ENCODE results near the gene ABCA7.
"Not testable (repeated sequence)": the region's sequence is repeated elsewhere in the genome, so short reads cannot be mapped to it uniquely, and the experiment has no call there.

Gene ABCA7

DNA sequence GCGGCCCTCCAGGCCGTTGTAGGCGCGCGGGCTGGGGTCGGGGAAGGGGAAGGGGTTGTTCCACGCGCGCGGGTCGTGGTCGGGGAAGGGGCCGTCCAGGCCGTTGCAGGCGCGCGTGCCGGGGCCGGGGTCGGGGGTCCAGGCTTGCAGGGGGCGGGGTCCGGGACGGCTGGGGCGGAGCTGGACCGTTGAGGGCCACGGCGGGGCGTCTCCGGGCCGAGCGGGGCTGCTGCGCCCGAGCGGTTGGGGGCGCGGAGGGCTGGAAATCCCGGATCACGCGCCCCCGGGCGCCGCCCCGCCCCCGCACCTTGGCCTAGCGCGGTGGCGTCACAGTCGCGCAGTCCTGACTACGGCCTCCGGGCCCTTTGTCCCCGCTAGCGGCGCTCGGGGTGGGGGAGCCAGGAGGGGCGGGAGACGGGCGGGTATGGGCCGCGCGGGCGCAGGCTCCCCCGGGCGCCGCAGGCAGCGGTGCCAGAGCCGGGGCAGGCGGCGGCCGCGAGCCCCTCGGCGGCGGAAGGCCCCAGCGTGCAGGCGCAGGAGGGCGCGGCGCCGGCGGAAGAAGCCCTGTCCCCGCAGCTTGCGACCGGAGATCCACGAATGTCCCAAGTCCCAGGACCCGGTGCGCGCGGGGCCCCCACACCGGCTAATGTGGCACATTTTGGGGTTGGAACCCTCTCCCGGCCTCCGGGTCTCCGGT lies 64.6 kb downstream of the ABCA7 start:
- peak in 1 of 2 donors; percentile 67 for DNase-seq (ENCODE audit: low read depth in 1 of 2, low spot score in 1 of 2)

DNA sequence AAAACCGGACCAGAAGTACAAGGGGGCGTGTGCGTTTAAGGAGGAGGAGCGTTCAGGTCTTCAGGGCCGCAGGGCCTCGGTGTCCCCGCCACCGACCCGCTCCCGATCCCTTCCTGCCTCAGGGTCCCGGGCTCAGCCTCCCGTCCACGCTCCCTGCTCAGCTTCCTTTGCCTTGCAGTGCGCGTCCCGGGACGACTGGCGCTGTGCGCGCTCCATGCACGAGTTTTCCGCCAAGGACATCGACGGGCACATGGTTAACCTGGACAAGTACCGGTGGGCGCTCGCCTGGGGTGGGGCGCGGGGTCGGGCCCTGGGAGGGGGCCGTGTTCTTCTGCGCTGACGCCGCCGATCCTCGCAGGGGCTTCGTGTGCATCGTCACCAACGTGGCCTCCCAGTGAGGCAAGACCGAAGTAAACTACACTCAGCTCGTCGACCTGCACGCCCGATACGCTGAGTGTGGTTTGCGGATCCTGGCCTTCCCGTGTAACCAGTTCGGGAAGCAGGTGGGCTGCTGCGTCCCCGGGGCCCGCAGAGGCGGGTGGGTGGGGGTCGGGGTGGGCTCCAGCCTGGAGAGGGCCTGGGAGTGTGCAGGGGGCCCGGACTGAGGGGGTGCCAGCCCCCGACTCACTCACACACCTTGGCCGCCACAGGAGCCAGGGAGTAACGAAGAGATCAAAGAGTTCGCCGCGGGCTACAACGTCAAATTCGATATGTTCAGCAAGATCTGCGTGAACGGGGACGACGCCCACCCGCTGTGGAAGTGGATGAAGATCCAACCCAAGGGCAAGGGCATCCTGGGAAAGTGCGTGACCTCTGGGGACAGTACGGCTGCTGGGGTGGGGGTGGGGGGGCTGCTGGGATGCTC lies 65.3 kb downstream of the ABCA7 start:
- DNase-seq (ENCODE audit: low read depth in 1 of 2, low spot score in 1 of 2): no peak

DNA sequence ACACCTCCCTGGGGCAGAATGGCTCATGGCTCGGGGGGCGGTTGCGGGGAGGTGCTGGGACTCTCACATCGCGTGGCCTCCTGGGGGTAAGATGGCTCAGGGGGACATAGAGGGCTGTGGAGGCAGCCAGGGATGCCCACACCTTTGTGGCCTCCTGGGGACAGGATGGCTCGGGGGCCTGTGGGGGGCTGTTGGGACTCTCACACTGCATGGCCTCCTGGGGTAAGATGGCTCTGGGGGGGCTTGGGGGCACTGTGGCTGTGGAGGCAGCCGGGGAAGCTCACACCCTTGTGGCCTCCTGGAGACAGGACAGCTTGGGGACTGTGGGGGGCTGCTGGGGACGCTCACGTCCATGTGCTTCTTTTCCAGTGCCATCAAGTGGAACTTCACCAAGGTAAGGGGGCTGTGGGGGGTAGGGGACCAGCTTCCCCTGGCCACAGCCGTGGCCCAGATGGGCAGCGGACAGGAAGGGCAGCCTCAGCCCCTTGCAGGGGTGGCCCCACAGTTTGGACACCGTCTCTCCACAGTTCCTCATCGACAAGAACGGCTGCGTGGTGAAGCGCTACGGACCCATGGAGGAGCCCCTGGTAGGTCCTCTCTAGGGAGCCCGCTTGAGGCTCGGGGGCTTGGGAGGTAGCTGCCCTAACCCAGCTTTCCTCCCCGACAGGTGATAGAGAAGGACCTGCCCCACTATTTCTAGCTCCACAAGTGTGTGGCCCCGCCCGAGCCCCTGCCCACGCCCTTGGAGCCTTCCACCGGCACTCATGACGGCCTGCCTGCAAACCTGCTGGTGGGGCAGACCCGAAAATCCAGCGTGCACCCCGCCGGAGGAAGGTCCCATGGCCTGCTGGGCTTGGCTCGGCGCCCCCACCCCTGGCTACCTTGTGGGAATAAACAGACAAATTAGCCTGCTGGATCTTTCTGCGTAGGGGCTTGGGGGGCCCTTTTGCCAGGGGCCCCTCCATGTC lies 66.2 kb downstream of the ABCA7 start:
- DNase-seq (ENCODE audit: low read depth in 1 of 2, low spot score in 1 of 2): no peak

DNA sequence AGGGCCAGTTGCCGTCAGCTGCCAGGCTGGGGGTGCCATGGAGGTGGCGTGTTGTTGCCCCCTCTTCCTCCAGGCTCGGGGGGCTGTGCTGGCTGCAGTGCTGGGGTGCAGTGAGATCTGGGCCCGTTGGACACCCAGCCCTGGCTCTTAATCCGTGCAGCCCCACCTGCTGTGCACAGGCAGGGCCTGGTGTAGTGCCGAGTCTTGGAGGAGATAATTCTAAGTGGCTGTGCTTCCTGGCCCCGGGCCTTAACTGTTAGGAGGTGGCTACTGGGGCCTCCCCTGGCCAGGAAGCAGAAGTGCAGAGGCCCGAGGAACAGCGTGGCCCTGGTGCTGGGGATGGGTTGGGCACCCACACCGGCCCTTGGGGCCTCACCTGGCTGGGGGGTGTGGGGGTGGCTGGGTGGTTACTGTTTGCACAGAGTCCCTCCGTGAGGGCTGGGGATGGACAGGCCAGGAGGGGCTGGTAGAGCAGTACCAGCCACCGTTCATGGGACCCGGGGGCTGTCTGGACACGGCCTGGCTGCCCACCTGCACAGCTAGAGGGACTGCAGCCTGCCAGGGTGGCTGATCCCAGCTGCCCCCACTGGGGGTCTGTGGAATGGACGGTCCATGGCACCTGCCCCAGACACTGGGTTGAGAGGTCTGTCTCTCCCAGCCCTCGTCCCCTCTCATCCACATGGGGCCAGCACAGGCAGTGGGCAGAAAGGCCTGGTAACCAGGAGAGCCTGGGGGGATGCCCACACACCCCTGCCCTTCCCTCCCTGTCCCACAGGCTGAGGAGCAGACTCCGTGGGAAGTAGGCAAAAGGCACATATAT lies 67.1 kb downstream of the ABCA7 start:
- no peak for DNase-seq (ENCODE audit: low read depth in 1 of 2, low spot score in 1 of 2)

DNA sequence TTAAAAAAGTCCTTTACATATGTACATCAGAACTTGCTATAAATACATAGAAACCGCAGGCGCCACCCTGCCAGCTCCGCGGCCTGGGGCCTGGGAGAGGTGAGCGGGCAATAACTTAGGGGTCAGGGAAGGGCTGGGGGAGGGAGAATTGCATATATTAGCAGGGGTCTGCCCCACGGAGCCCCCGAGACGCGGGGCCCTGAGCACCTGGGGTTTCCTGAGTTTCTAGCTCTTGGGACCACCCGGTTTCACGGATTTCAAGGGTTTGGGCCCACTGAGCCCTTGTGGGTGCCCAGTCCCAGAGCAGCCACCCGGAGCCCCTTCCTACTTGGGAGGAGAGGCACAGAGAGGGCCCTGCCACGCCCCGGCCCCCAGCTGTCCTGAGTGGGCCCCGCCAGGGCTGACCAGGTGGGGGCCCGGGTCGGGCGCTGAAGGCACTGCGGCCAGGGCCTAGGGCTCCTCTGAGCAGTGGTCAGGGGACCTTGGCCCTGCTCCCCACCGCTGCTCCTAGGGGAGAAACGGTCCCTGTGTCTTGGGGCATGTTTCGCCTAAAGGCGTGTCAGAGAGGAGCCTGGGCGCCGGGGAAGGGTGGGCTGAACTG lies 67.9 kb downstream of the ABCA7 start:
- no peak for DNase-seq (ENCODE audit: low read depth in 1 of 2, low spot score in 1 of 2)

DNA sequence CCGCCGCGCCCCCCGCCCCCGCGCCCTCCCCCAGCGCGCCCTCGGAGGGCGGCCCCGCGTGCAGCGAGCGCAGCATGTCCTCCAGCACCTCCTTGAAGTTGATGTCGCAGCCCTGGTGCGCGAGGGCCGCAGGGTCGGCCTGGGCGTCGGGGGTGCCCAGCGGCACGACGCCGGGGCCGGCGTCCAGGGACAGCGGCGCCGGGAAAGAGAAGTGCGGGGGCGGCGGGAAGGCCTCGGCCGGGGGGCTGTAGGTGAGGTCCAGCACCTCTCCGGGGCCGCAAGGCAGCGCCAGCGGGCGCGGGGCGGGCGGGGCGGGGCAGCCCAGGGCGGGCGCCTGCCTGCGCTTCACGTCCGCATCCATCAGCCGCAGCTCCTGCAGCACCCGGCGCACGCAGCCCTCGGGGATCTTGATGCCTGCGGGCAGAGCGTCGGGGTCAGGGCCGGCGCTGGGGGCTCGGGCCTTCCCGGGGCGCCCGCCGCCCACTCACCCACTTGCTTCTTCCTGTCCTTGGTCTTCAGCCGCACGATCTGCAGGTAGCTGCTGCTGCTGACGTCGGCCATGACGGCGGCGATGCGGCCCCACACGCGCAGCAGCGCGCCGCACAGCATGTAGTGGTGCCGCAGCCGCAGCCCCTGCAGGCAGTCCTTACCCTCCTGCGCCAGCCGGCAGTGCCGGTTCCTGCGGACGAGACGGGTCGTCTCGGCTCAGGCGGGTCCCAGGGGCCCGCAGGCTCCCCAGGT lies 68.6 kb downstream of the ABCA7 start:
- no peak for DNase-seq (ENCODE audit: low read depth in 1 of 2, low spot score in 1 of 2)

DNA sequence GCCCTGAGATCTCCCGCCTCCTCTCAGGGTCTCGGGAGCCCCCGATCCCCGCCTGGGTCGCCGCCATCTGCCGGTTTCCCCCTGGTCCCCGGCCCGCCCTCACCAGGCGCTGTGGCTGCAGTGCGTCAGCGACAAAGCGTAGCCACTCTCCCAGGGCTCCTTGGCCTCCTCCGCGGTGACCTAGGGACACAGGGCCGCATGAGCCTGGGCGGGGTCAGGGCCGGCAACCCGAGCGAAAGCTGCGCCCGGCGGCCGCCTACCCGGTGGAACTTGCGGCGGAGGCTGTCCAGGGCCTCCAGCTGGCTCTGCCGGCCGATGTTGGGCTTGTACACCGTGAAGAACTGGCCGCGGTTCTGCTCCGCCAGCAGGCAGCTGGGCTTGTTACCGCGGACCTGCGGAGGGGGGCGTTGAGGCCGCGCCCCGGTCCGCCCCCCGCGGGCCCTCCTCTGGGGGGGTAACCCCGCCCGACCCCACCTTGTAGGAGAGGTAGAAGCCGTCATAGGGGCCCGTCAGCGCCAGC lies 69.2 kb downstream of the ABCA7 start:
- no peak for DNase-seq (ENCODE audit: low read depth in 1 of 2, low spot score in 1 of 2)

DNA sequence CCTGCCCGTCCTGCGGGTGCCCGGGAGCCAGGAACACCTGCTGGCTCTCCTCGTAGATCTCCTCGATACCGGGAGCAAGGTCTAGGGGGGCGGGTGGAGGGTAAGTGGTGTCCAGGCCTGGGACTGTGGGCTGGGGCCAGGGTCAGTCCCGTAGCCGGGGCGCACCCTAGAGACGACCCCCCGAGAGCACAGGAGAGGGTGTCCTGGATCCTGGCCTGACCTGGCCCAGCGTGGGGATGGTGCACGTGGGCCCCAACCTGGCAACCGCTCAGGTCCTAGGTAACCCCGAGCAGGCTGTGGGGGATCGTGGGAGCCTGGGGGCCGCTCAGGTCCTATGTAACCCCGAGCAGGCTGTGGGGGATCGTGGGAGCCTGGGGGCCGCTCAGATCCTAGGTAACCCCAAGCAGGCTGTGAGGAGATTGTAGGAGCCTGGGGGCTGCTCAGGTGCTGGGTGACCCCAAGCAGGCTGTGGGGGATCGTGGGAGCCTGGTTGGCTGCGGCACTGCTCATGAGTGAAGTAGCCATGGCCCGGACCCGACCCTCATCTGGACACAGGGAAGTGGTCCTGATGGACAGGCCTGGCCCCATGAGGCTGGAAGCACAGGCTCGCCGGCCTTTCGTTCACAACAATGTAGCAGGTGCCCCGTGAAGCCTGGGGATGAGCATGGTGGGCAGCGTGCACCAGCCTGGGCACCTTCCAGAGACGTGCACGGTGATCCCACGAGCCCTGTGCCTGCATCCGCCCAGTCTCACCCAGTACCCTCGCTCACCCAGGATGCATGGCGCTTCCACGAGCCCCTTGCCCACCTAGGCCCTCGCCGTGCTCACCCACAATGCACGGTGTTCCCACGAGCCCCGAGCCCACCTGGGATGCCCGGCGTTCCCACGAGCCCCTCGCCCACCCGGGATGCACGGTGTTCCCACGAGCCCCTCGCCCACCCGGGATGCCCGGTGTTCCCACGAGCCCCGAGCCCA lies 70.1 kb downstream of the ABCA7 start:
- no peak for DNase-seq (ENCODE audit: low read depth in 1 of 2, low spot score in 1 of 2)

DNA sequence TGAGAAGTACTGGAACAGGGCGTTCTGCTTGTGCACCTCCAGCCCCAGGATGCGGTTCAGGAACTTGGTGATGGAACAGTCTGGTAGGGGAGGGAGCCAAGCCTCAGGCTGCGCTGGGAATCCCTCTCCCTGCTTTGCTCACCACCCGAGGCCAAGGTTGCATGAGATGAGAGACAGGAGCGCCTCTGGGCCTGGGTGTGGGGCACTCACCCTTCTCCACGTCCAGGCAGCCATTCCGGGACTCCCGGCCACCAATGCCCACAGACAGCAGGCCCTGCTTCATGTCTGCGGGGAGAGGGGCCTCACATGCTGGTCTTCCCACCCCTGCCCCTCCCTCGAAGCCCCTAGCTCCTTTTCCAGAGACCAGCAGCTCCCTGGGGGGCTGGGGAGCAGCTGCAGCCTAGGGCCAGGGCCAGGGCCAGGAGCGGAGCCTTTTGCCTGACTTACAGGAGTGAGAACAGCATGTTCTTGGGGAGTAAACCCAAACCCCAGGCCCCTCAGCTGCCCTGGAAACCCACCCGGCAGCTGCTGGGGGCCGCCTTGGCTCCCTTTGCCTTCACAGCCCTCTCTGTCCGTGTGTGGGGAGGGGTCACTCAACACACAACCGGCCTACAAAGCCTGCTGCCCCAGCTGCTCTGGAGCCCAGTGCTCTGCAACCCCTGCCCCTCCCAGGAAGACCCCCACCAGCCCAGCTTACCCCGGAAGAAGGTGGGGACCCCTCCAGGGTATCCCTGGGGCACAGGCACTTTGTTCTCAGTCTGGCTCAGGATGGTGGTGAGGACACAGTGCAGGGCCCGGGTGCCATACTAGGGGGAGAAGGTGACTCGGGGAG lies 71.1 kb downstream of the ABCA7 start:
- no peak for DNase-seq (ENCODE audit: low read depth in 1 of 2, low spot score in 1 of 2)

DNA sequence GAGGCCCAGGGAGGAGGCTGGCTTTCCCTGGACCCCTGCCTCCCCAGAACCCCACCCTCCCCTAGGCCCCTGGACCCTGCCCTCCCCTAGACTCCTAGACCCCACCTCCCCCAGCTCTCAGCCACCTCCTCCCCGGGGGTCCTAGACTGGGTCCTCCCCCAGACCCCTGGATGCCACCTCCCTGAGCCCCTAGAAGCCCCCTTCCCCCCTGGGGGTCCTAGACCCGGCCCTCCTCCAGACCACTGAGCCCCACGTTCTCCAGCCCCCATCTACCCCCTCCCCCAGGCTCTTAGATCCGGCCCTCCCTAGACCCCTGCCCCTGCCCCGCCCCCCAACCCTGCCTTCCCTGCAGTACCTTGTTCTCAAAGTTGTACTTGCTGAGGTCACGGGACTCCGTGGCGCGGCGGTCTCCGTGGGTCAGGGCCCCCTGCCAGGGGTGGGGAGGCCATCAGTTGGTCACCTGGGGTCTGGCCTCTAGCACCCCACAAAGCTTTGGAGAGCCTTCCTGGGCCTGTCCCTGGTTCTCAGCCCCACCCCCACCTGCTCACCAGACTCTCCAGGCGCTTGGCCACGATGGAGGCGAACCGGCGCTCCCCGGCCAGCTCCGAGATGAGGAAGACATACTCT lies 71.8 kb downstream of the ABCA7 start:
- DNase-seq (ENCODE audit: low read depth in 1 of 2, low spot score in 1 of 2): no peak

DNA sequence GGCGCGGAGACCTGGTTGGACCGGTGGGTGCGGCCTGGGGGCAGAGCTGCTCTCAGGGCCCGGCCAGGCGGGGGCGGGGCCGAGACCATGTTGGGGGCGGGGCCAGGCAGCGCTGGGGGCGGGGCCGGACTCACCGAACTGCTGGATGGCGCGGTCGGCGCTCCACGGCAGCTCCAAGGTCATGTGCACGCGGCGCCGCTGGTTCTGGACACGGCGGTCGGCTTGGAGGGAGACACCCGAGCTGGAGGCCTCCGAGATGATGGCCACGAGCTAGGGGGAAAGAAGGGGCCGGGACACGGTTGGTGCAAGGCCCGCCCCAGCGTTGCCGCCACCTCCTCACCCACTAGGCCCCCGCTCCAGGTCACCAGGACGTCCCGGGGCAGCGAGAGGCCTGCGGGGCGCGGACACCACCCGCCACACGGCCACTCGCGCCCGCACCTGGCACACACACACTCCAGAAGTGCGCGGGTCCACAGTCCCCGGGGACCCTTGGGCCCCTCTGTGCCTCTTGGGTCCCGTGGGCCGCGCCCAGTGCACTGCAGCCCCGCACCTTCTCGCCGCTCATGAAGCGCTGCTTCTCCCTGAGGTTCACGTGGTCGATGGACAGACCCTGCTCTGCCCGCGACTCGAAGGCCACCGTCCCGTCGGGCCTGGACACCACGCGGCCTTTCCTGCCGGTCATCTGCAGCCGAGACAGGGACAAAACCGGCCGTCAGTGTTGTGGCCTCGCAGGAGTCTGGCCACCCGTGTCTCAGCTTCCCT lies 72.5 kb downstream of the ABCA7 start:
- DNase-seq (ENCODE audit: low read depth in 1 of 2, low spot score in 1 of 2): no peak

DNA sequence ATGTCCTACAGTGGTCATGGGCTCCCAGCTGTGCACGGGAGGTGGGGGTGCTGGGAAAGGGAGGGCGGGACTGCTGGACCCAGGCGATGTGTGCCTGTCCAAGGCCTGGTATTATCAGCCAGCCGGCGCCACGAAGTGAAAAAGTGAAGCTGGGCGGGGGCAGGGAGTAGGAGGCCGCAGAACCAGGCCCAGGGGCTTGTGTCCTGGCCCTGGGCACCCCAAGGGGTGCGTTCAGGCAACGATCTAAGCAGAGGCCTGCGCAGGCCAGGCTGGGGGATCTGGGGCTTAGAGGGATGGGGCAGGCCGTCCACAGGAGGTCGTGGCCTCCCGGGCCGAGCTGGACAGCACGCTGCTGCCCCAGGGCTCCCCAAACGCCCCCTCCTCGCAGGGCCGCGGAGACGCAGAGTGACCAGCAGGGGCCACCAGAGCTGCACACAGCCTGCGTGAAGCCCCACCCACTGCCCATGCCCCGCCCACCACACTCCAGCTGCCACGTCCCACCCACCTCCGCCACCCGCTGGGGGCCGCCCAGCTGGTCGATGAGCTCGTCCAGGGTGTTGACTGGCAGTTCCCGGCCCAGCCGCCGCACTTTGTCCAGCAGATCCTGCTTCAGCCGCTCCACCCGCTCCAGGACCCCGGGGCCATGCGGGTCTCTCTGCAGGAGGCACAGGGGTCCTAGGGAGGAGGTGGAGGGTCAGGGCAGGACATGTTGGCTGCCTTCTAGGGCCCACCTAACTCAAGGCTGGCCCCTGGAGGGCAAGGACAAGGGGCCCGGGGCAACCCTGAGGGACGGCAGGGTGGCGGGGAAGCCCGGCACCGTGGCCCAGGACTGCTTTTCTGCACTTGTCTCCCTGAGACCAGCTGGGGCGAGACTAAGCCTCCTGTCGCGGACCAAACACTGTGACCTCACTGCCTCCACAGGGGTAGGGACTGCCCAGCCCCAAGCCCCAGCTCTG lies 73.4 kb downstream of the ABCA7 start:
- DNase-seq (ENCODE audit: low read depth in 1 of 2, low spot score in 1 of 2): peak; percentile 55 to 69

DNA sequence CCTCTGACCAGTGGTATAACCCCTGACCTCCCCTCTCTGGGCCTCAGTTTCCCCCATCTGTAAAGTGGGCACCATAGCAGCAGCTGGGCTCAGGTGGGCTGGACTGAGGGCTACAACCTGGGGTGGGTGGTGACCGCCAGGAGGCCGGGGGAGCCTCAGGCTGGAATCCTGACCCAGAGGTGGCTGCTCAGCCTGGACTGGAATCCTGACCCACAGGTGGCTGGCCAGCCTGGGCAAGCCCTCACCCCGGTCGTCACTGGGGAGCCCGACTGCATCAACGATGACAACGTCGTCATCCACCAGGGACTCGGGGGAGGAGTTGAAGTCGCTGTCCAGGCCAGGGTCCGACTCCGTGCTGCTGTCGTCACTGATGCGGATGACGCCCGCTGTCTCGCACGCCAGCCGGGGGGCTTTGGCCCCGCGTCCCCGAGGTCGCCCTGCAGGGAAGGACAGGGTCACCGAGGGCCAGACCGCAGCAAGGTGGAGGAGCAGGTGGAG lies 74.1 kb downstream of the ABCA7 start:
- DNase-seq (ENCODE audit: low read depth in 1 of 2, low spot score in 1 of 2): no peak

DNA sequence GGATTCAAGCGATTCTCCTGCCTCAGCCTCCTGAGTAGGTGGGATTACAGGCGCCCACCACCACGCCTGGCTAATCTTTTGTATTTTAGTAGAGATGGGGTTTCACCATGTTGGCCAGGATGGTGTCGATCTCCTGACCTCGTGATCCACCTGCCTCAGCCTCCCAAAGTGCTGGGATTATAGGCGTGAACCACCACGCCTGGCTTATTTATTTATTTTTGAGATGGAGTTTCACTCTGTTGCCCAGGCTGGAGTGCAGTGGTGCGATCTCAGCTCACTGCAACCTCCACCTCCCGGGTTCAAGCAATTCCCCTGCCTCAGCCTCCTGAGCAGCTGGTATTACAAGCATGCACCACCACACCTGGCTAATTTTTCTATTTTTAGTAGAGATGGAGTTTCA lies 74.8 kb downstream of the ABCA7 start:
- not testable (repeated sequence) for DNase-seq (ENCODE audit: low read depth in 1 of 2, low spot score in 1 of 2)
